ENCODE data around the gene NHSL1.

GRCh38 chr6:138544501-138544900 lies 45.2 kb upstream of the NHSL1 start:
- no peak for TF ChIP-seq CTCF (IDR thresholded peaks at IDR 0.05; ENCODE audit: low read length)
- no peak for TF ChIP-seq EZH2 (optimal IDR thresholded peaks at IDR 0.05; ENCODE audit: low read depth, low read length)
- no peak for TF ChIP-seq EZH2phosphoT487 (IDR thresholded peaks at IDR 0.05; ENCODE audit: low read length)

Measured in MM.1S (cell line).